OCI-LY1 (cell line): ENCODE results near the gene BBS9.

Experiments
- H2AFZ ChIP-seq: fragments of 200-600 bp; sonication (generic), shearing (Covaris generic); 2 replicates; pipeline ENCODE4 v1.6.0; 2014; ENCODE audit warnings: antibody characterized with exemption, mild to moderate bottlenecking, low read length
- H3F3A ChIP-seq: fragments of 200-600 bp; sonication (generic), shearing (Covaris generic); 2 replicates; pipeline ENCODE4 v1.6.0; 2014; ENCODE audit warnings: mild to moderate bottlenecking, antibody characterized with exemption, low read length, moderate library complexity; ENCODE audit not compliant: insufficient read depth
- H3K27ac ChIP-seq: fragments of 200-600 bp; sonication (generic); 2 replicates; pipeline ENCODE4 v1.5.1; 2014; ENCODE audit warnings: low read length, mixed run types, mild to moderate bottlenecking, low read depth; ENCODE audit not compliant: poor library complexity, severe bottlenecking
- H3K27me3 ChIP-seq: fragments of 200-600 bp; sonication (generic); 2 replicates; pipeline ENCODE4 v1.6.0; 2014; ENCODE audit warnings: antibody characterized with exemption, mild to moderate bottlenecking, low read length, moderate library complexity; ENCODE audit not compliant: insufficient read depth
- H3K36me3 ChIP-seq: fragments of 200-600 bp; sonication (generic); 2 replicates; pipeline ENCODE4 v1.6.1; 2014; ENCODE audit warnings: mild to moderate bottlenecking, antibody characterized with exemption, low read length, moderate library complexity, mixed read lengths; ENCODE audit not compliant: insufficient read depth
- H3K4me1 ChIP-seq: fragments of 200-600 bp; sonication (generic); 2 replicates; pipeline ENCODE4 v1.5.1; 2014; ENCODE audit warnings: mild to moderate bottlenecking, low read length, moderate library complexity; ENCODE audit not compliant: insufficient read depth, severe bottlenecking
- H3K4me2 ChIP-seq: fragments of 200-600 bp; sonication (generic), shearing (Covaris generic); 2 replicates; pipeline ENCODE4 v1.6.1; 2014; ENCODE audit warnings: low read length
- H3K4me3 ChIP-seq: fragments of 200-600 bp; sonication (generic); 2 replicates; pipeline ENCODE4 v1.5.1; 2014; ENCODE audit warnings: low read length, low read depth, mild to moderate bottlenecking, mixed read lengths; ENCODE audit not compliant: poor library complexity, severe bottlenecking
- H3K79me2 ChIP-seq: fragments of 200-600 bp; shearing (Covaris generic); 2 replicates; pipeline ENCODE4 v1.6.1; 2016; ENCODE audit warnings: mixed run types, low read length, mixed read lengths; ENCODE audit not compliant: insufficient read depth
- H3K9ac ChIP-seq: fragments of 200-600 bp; sonication (generic), shearing (Covaris generic); 2 replicates; pipeline ENCODE4 v1.6.1; 2014; ENCODE audit warnings: mild to moderate bottlenecking, low read length, mixed read lengths
- H3K9me2 ChIP-seq: fragments of 200-600 bp; sonication (generic), shearing (Covaris generic); 2 replicates; pipeline ENCODE4 v1.6.1; 2014; ENCODE audit warnings: low read depth, mild to moderate bottlenecking, low read length, mixed read lengths
- H3K9me3 ChIP-seq: fragments of 200-600 bp; shearing (Covaris generic); 2 replicates; pipeline ENCODE4 v1.6.1; 2014; ENCODE audit warnings: low read length, mixed read lengths
- H4K20me1 ChIP-seq: fragments of 200-600 bp; sonication (generic), shearing (Covaris generic); 2 replicates; pipeline ENCODE4 v1.6.0; 2016; ENCODE audit warnings: mild to moderate bottlenecking, low read length; ENCODE audit not compliant: insufficient read depth
- CTCF ChIP-seq: fragments of 200-600 bp; sonication (generic), shearing (Covaris generic); IDR thresholded peaks from 2 replicates; pipeline ENCODE4 v1.5.1; 2017; ENCODE audit warnings: mild to moderate bottlenecking, antibody characterized with exemption, low read length, moderate library complexity, mixed read lengths
- EZH2 ChIP-seq: fragments of 200-600 bp; sonication (generic), shearing (Covaris generic); IDR thresholded peaks from 2 replicates; pipeline ENCODE4 v1.8.0; 2017; ENCODE audit warnings: borderline replicate concordance, mixed run types, mild to moderate bottlenecking, antibody characterized with exemption, low read length, moderate library complexity, mixed read lengths

Gene BBS9

GRCh38 chr7:33592718-33593117 lies 463.4 kb downstream of the BBS9 start:
- H3K4me1 ChIP-seq: no peaks in the 10 kb centered on the region
- H3K9ac ChIP-seq: no peak overlapping the region
- H3K4me2 ChIP-seq: no peak overlapping the region
- no peaks in the 10 kb centered on the region for H3K9me2 ChIP-seq
- no peak overlapping the region for H3K4me3 ChIP-seq
- no peaks in the 10 kb centered on the region for H4K20me1 ChIP-seq
- no peaks in the 10 kb centered on the region for H3K36me3 ChIP-seq
- TF ChIP-seq CTCF (no peak), EZH2 (no peak)
- no peaks in the 10 kb centered on the region for H3K79me2 ChIP-seq
- H3F3A ChIP-seq: no peaks in the 10 kb centered on the region
- no peaks in the 10 kb centered on the region for H3K27me3 ChIP-seq
- no peak overlapping the region for H3K27ac ChIP-seq
- H2AFZ ChIP-seq: no peak overlapping the region
- H3K9me3 ChIP-seq: no peaks in the 10 kb centered on the region

- Histone ChIP-seq H3K36me3 (no peaks in the 10 kb centered on the region), H3K4me3 (no peak overlapping the region), H3K4me2 (no peak overlapping the region), H3K9me3 (no peaks in the 10 kb centered on the region), H2AFZ (no peak overlapping the region), H3K27me3 (no peaks in the 10 kb centered on the region), H4K20me1 (no peaks in the 10 kb centered on the region), H3K79me2 (no peaks in the 10 kb centered on the region), H3F3A (no peaks in the 10 kb centered on the region), H3K27ac (no peak overlapping the region), H3K4me1 (no peaks in the 10 kb centered on the region), H3K9ac (no peak overlapping the region), H3K9me2 (no peaks in the 10 kb centered on the region)
- no peak for TF ChIP-seq EZH2
- no peak for TF ChIP-seq CTCF
These were observed 464.2 kb downstream of the BBS9 start for GRCh38 chr7:33593611-33594010.

GRCh38 chr7:33596686-33597085 lies 467.3 kb downstream of the BBS9 start:
- TF ChIP-seq CTCF: no peak
- no peak for TF ChIP-seq EZH2
- H3K4me1 ChIP-seq: no peaks in the 10 kb centered on the region
- H3K27ac ChIP-seq: no peak overlapping the region
- H3K9me2 ChIP-seq: no peaks in the 10 kb centered on the region
- no peaks in the 10 kb centered on the region for H3F3A ChIP-seq
- no peak overlapping the region for H2AFZ ChIP-seq
- H4K20me1 ChIP-seq: no peaks in the 10 kb centered on the region
- no peaks in the 10 kb centered on the region for H3K27me3 ChIP-seq
- H3K9me3 ChIP-seq: no peaks in the 10 kb centered on the region
- no peak overlapping the region for H3K4me3 ChIP-seq
- no peak overlapping the region for H3K9ac ChIP-seq
- no peaks in the 10 kb centered on the region for H3K36me3 ChIP-seq
- no peak overlapping the region for H3K4me2 ChIP-seq
- H3K79me2 ChIP-seq: no peaks in the 10 kb centered on the region
